GM13976 (cell line): ENCODE results near the gene INO80E.

Experiments used
- DNase-seq: peaks from one replicate; pipeline ENCODE4 v3.0.0; 2012; ENCODE audit warnings: low spot score
- in situ Hi-C: fragments of 300-500 bp; cut with MboI; formaldehyde crosslinking; loops from one replicate; pipeline ENCODE4 v1.12.0; 2022; ENCODE audit warnings: low sequenced_read_pairs, mixed read lengths, inconsistent platforms; ENCODE audit not compliant: unreplicated experiment
- TF ChIP-seq, protein P1 (sequence below): IDR thresholded peaks from 2 replicates; pipeline ENCODE4 v1.5.1; 2012; ENCODE audit warnings: borderline replicate concordance, mild to moderate bottlenecking; ENCODE audit not compliant: insufficient read depth; ENCODE audit errors: extremely low read depth, missing control alignments, control extremely low read depth

The INO80E gene

DNA sequence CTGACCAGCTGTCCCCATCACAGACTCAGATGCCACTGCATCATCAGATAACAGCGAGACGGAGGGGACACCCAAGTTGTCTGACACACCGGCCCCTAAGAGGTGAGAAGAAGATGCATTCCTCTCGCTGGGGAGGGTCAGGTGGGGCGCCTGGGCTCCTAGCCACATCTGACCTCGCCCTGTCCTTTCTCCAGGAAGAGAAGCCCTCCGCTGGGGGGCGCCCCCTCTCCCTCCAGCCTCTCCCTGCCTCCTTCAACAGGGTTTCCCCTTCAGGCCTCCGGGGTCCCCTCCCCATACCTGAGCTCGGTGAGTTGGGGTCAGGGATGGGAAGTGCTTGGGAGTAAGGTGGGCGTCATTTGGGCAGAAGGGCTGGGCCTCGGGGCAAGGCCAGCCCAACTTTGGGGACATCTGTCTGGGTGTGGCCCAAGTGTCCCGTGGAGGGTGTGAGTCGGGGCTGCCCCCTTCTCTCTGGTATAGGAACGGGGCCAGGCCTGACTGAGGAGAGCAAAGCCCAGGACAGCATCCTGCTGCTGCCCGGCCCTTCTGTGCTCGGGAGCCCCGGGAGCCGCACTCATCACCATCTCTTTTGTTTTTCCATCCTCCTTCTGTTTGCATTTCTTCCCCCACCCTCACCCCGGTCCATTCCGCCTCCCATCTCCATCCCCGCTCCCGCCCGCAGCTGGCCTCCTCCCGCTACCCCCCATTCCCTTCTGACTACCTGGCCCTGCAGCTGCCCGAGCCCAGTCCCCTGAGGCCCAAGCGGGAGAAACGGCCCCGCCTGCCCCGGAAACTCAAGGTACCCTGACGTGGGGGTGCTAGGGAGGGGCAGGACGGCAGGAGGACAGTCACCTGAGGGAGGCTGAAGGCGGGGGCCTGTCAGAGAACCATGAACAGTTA lies 4.9 kb downstream of the INO80E start:
- TF ChIP-seq, protein P1, sequence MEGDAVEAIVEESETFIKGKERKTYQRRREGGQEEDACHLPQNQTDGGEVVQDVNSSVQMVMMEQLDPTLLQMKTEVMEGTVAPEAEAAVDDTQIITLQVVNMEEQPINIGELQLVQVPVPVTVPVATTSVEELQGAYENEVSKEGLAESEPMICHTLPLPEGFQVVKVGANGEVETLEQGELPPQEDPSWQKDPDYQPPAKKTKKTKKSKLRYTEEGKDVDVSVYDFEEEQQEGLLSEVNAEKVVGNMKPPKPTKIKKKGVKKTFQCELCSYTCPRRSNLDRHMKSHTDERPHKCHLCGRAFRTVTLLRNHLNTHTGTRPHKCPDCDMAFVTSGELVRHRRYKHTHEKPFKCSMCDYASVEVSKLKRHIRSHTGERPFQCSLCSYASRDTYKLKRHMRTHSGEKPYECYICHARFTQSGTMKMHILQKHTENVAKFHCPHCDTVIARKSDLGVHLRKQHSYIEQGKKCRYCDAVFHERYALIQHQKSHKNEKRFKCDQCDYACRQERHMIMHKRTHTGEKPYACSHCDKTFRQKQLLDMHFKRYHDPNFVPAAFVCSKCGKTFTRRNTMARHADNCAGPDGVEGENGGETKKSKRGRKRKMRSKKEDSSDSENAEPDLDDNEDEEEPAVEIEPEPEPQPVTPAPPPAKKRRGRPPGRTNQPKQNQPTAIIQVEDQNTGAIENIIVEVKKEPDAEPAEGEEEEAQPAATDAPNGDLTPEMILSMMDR = no peak
- in situ Hi-C loops = loop anchor here (25.0 kb wide), 1 partner anchor 314 kb away; the partner anchor contains the start of gene QPRT
- no peak for DNase-seq

DNA sequence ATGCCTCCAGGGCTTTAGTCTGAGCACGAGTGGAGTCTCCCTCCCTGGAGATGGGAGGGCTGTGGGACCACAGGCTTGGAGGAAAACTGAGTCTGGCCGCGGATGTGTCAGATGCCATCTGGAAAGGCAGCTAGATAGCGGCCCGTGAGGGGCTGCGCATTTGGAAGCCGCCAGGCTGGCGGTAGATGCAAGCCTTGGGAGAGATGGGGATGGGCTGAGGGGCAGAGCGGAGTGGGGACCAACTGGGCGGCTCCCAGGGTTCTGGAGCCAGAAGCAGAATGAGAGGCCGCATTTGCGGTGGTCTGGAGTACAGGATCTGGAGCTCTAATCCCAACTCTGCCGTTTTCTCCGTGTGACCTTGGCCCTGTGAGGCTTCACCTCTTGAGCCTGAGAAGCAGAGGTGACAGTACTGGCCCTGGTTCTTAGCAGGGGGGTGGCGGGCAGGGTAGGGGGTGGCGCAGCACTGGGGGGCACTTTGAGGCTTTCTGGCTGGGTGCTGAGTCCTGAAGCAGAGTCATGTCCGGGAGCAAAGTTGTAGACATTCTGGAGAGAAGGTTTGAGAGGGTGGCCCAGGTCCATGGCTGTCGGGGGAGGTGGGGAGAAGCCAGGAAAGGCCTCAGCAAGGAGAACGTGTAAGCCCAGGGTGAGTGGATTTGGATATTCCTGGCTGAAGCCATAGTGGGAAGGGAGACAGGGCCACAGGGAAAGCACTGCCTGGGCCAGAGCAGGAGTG lies 6.7 kb downstream of the INO80E start:
- TF ChIP-seq, protein P1 = no peak
- no peak for DNase-seq
- in situ Hi-C loops = loop anchor here (25.0 kb wide), 1 partner anchor 315 kb away; the partner anchor contains the start of gene QPRT

DNA sequence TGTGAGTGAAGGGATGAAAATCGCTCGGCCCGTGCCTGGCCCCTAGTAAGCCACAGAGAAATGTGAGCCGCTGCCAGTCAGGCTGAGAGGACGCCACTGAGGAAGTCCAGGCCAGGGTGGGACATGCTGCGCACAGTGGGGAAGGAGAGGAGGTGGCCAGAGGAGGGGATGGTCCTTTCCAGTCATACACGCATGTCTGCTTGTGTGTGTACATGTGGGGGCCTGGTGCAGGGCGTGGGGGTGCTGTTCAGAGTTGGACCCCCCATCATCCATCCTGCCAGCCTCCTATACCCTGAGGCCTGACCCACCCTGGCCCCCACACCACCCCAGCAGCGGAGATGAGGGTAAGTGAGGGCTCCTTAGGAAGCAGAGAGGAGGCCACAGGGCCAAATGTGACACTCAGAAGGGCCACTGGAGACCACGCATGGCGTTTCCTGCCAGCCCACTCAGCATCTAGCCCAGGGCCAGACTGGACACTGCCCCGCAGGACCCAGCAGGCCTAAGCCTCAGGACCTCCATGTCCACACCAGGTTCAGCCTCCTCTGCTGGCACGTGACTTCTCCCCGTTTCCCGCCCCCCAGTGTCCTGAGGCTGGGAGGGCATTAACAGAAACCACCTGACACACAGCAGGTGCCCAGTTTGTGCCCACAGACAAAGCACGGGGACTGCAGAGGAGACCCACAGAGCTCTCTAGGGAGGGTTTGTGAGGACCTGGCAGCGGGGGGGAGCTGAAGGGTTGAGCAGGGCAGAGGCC lies 7.8 kb downstream of the INO80E start:
- TF ChIP-seq, protein P1 = no peak
- no peak for DNase-seq
- in situ Hi-C loops = loop anchor here (25.0 kb wide), 1 partner anchor 317 kb away; the partner anchor contains the start of gene QPRT

DNA sequence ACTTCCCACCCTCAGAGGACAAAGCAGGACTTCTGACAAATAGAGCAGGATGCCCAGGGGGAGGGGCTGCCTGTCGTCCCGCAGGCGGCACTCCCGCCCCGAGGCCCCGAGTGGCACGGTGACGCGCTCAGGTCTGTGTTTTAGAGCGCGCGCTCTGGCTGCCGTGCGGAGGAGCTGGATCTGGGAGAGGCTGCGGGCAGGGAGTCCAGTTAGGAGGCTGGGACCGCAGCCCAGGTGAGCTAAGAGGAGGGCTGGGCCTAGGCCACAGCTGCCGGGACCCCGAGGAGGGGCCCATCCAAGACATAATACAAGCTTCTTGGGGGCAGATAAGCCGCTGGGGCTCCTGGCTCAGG lies 8.4 kb downstream of the INO80E start:
- in situ Hi-C loops = loop anchor here (25.0 kb wide), 1 partner anchor 317 kb away; the partner anchor contains the start of gene QPRT
- TF ChIP-seq, protein P1 = no peak
- no peak for DNase-seq

DNA sequence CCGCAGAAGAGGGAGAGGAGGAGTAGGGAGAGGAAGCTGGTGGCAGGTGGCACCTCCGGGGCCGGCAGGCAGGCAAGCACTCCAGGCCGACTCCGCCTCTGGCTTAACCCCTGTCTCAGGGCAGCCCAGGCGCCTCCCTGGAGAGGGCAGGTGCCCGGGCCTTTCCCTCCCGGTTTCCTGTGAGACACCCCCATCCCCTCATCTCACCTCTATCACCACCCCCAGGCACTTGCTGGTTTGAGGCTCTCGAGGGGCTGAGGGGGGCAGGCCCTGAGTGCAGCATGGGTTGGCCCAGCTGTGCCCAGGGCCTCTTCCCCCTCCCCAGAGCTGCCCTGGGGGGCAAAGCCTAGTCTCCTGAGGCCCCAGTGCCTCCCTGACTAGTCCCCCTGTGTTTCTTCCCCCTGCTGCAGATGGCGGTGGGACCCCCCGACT lies 8.8 kb downstream of the INO80E start:
- TF ChIP-seq, protein P1 = no peak
- in situ Hi-C loops = loop anchor here (25.0 kb wide), 1 partner anchor 318 kb away; the partner anchor contains the start of gene QPRT
- DNase-seq = no peak
